NT2/D1 (cell line): ENCODE data around the gene CDCA4.

Experiments used
- DNase-seq: peaks from one replicate; pipeline ENCODE4 v3.0.0-alpha.2; 2011; ENCODE audit warnings: low read depth, low spot score
- H3K27me3 ChIP-seq: 2 replicates; pipeline ENCODE4 v1.6.0; 2011; ENCODE audit warnings: mild to moderate bottlenecking; ENCODE audit not compliant: insufficient read length, insufficient read depth
- H3K36me3 ChIP-seq: 2 replicates; pipeline ENCODE4 v1.6.1; 2011; ENCODE audit warnings: mild to moderate bottlenecking, low read length, mixed read lengths; ENCODE audit not compliant: insufficient read depth, insufficient read length
- H3K4me1 ChIP-seq: 2 replicates; pipeline ENCODE4 v1.5.1; 2011; ENCODE audit not compliant: insufficient read depth, insufficient read length
- H3K4me3 ChIP-seq: 2 replicates; pipeline ENCODE4 v1.5.1; 2011; ENCODE audit warnings: low read depth; ENCODE audit not compliant: insufficient read length
- H3K9ac ChIP-seq: 2 replicates; pipeline ENCODE4 v1.6.0; 2011; ENCODE audit warnings: low read depth; ENCODE audit not compliant: insufficient read length
- H3K9me3 ChIP-seq: 2 replicates; pipeline ENCODE4 v1.5.1; 2011; ENCODE audit warnings: mild to moderate bottlenecking, low read length; ENCODE audit not compliant: insufficient read depth
- SUZ12 ChIP-seq: IDR thresholded peaks from 2 replicates; pipeline ENCODE4 v1.6.1; 2011; ENCODE audit not compliant: insufficient read length, insufficient read depth; ENCODE audit errors: extremely low read depth
- YY1 ChIP-seq: IDR thresholded peaks from 2 replicates; pipeline ENCODE4 v1.6.1; 2011; ENCODE audit not compliant: insufficient read length, insufficient read depth
- ZNF274 ChIP-seq: IDR thresholded peaks from 2 replicates; pipeline ENCODE4 v1.6.1; 2011; ENCODE audit warnings: mild to moderate bottlenecking, low read depth, low read length

The CDCA4 gene

DNA sequence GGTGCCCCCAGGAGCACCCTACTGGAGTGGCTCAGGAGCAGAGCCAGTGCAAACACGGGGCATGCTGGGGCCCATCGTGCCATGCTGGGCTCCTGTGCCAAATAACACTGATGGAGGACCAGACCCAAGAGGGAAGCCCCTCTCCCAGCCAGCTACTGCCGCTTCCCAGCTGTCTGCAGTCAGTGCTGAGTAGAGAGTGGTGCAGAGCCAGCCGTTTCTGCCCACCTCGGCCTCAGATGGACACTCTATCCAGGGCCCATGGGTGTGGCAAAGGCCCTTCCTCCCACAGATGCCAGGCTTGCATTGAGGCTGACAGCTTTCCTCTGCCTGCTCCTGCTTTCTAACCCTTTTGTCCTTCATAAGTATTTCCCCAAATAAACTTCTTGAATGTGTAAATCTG is 22.1 kb downstream of the CDCA4 start:
- DNase-seq = no peak
- Histone ChIP-seq H3K4me1 (no peaks in the 10 kb centered on the region), H3K36me3 (peaks cover 36% of the 10 kb centered on the region), H3K9me3 (peaks cover 11% of the 10 kb centered on the region; the same call in 1 of the 2 replicates), H3K27me3 (no peaks in the 10 kb centered on the region), H3K4me3 (no peak overlapping the region), H3K9ac (no peak overlapping the region)
- TF ChIP-seq ZNF274 (no peak), YY1 (no peak), SUZ12 (no peak)

DNA sequence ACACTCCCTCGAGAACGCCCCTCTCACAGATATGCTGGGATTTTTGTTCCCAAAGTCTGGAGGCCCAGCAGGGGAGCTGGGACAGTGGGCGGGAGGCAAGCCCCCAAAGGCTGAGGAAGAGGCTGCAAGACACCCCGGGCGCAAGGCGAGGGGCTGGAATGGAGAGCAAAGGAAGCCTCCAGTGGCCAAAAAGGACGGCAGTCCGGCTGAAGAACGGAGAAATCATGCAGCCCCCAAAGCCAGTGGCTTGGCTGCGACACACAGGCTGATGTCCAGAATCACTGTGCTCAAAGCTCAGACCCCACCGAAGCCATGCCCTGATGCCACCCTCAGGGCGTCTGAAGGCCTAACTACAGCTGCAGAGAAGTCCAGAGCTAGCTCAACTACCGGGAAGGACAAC is 24.4 kb downstream of the CDCA4 start:
- Histone ChIP-seq H3K9ac (no peak overlapping the region), H3K4me1 (no peaks in the 10 kb centered on the region), H3K36me3 (peaks cover 59% of the 10 kb centered on the region), H3K9me3 (peaks cover 11% of the 10 kb centered on the region; the same call in 1 of the 2 replicates), H3K4me3 (no peak overlapping the region), H3K27me3 (no peaks in the 10 kb centered on the region)
- TF ChIP-seq YY1 (no peak), SUZ12 (no peak), ZNF274 (no peak)
- DNase-seq = no peak

DNA sequence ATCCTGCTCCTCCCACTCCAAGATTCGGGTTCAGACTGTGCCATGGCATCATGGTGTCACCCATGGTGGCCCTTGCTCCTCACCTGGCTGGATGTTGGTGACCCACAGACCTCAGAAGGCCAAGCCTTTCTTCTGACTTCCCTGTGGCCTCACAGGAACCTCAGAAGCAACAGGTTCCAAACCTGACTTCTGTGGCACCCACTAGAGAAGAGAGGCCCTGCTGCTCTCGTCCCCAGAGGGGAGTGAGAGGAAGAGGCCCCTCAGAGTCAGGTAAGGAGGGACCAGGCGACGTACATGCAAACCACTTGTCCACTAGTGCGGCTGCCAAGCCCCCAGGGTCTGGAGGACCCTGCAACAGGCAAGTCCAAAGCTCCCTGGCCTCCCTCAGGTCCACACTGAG is 24.9 kb downstream of the CDCA4 start:
- H3K9me3 ChIP-seq = peaks cover 11% of the 10 kb centered on the region; the same call in 1 of the 2 replicates
- no peaks in the 10 kb centered on the region for H3K4me1 ChIP-seq
- TF ChIP-seq ZNF274 (no peak), SUZ12 (no peak), YY1 (no peak)
- no peaks in the 10 kb centered on the region for H3K27me3 ChIP-seq
- no peak overlapping the region for H3K4me3 ChIP-seq
- no peak overlapping the region for H3K9ac ChIP-seq
- H3K36me3 ChIP-seq = peaks cover 61% of the 10 kb centered on the region
- DNase-seq = no peak

DNA sequence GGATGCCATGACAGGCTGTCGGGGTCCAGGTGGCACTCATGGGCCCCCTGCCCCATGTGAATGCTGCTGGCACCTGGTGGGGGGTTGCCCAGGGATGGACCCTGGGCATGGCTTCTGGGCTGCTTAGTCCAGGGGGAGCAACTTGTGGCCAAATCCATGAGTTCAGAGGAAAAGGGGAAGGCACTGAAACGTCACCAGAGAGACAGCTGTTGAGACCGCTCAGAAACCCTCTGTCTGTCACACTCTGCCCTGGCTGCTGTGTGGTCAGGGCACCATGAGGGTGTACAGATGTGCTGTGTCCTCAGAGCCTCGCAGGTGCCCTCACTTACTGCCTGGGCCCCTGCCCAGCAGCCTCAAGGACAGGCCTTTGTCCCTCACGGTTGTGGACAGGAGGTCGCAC is 25.9 kb downstream of the CDCA4 start:
- H3K9ac ChIP-seq = no peak overlapping the region
- H3K4me3 ChIP-seq = no peak overlapping the region
- peaks cover 65% of the 10 kb centered on the region for H3K36me3 ChIP-seq
- peaks cover 10% of the 10 kb centered on the region; the same call in 1 of the 2 replicates for H3K9me3 ChIP-seq
- no peak for DNase-seq
- TF ChIP-seq SUZ12 = no peak
- no peak for TF ChIP-seq YY1
- TF ChIP-seq ZNF274 = no peak
- no peaks in the 10 kb centered on the region for H3K27me3 ChIP-seq
- no peaks in the 10 kb centered on the region for H3K4me1 ChIP-seq

DNA sequence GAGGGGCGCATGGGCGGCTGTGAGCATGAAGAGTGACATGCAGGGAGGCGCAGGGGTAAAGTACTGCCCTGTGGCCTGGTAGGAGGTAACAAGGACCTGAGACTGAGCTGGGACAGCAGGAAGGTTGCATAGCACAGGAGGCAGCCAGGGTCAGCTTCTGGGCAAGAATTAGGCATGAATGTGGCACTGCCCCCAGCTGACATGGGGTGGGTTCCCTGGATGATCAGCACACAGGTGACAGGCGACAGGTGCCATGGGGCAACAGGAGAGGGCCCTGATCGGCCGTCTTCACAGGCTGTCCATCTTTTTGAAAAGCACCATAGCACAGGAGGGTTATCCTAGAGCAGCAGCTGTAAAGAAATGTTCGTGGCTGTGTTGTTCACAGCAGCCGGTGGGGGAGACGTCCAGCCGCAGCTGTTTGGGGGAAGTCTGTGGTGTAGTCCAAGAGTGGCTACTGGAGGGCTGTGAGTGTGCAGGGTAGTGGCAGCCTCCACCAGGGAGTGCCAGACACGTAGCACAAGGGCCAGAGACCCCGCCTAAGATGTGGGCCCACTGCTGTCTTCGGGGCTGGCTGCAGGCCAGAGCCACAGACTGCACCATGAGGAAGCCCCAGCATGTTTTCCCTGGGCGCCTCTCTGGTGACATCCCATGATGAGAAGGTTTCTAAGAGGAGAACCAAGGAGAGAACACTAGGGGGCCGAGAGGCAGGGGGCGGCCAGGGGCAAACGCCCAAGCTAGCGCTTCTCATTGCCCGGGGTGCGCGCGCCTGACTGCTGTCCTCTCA is 26.9 kb downstream of the CDCA4 start:
- Histone ChIP-seq H3K4me1 (no peaks in the 10 kb centered on the region), H3K9ac (no peak overlapping the region), H3K36me3 (peaks cover 66% of the 10 kb centered on the region), H3K9me3 (peaks cover under 1% of the 10 kb centered on the region; the same call in 1 of the 2 replicates), H3K27me3 (no peaks in the 10 kb centered on the region), H3K4me3 (no peak overlapping the region)
- TF ChIP-seq SUZ12 = no peak
- TF ChIP-seq YY1 = no peak
- TF ChIP-seq ZNF274 = no peak
- no peak for DNase-seq

DNA sequence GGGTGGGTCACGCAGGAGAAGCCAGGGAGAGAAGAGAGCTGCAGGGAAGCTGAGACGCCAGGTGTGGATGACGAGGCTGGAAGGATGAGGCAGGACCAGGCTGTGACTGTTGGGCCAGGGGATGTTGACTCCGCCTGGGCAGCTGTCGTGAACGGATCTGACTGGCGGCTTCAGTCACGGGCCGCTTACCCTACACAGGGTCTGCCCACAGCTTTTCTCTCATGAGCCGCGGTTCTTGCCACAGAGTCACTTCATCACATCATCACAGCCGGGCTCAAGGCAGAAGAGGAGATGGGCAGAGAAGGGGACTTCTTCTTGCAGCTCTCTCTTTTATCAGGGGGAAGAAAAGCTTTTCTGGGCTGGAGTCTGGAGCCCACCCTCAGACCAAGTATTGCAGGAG is 27.6 kb downstream of the CDCA4 start:
- H3K9ac ChIP-seq = no peak overlapping the region
- no peaks in the 10 kb centered on the region for H3K4me1 ChIP-seq
- H3K4me3 ChIP-seq = no peak overlapping the region
- TF ChIP-seq YY1 (no peak), ZNF274 (no peak), SUZ12 (no peak)
- peaks cover 66% of the 10 kb centered on the region for H3K36me3 ChIP-seq
- H3K27me3 ChIP-seq = no peaks in the 10 kb centered on the region
- DNase-seq = no peak
- no peaks in the 10 kb centered on the region for H3K9me3 ChIP-seq

DNA sequence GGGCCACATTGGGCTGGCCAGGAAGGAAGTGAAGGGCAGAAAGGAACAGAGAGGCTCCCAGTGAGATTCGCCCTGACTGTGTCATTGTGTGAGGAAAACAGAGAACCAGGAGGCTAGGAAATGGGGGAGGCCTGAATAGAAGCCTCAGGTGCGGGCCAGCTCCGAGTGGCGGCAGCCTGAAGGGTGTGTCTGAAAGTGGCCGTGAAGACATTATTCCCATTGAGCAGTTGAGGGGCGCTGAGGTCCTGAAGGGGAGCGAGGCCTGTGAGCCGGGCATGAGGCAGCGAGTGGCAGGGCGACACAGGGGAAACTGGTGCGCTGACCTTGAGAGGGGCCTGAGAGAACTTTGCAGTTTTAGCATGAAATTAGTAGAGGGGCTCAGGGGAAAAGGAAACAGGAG is 28.4 kb downstream of the CDCA4 start:
- Histone ChIP-seq H3K9me3 (no peaks in the 10 kb centered on the region), H3K27me3 (no peaks in the 10 kb centered on the region), H3K4me1 (no peaks in the 10 kb centered on the region), H3K9ac (no peak overlapping the region), H3K4me3 (no peak overlapping the region), H3K36me3 (peaks cover 66% of the 10 kb centered on the region)
- TF ChIP-seq YY1 = no peak
- no peak for TF ChIP-seq ZNF274
- TF ChIP-seq SUZ12 = no peak
- no peak for DNase-seq
